Fibroblast of the aortic adventitia (primary cell): ENCODE measurements around the gene VIPR2. TPM values are rescaled to one million over a fixed set of nuclear protein-coding genes. Genes with fewer than 3 reads are reported as not detected.
"Not testable (repeated sequence)": the region's sequence is repeated elsewhere in the genome, so short reads cannot be mapped to it uniquely, and the experiment has no call there.

Experiments
- DNase-seq: peaks from one replicate; pipeline ENCODE4 v3.0.0-alpha.2; 2010; ENCODE audit warnings: low read depth
- H3K4me3 ChIP-seq: 2 replicates; pipeline ENCODE4 v1.5.1; 2011; ENCODE audit warnings: low read depth, mild to moderate bottlenecking, control low read depth, low read length, moderate library complexity
- total RNA-seq: library from RNA; depleted of rRNA; stranded (reverse); fragments of >200 nt; gene quantifications from 2 replicates; pipeline ENCODE4 v1.2.3, GENCODE V29; 2012; ENCODE audit warnings: low replicate concordance
- TF ChIP-seq, protein P1 (sequence below): IDR thresholded peaks from 2 replicates; pipeline ENCODE4 v1.5.1; 2011; ENCODE audit warnings: mild to moderate bottlenecking, low read length, control low read depth, inconsistent platforms; ENCODE audit not compliant: insufficient read depth

The VIPR2 gene
- total RNA-seq, 1 donor, result not detected

DNA sequence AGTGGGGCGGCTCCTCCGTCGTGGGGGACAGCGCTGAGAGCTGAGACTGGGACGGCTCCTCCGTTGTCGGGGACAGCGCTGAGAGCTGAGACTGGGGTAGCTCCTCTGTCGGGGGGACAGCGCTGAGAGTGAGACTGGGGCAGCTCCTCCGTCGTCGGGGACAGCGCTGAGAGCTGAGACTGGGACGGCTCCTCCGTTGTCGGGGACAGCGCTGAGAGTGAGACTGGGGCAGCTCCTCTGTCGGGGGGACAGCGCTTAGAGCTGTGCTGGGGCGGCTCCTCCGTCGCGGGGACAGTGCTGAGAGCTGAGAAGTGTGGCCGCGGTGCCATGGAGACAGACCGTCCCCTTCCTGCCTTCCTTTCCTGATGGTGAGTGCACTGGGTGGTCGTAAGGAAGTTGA is 151.9 kb downstream of the VIPR2 start:
- TF ChIP-seq, protein P1, sequence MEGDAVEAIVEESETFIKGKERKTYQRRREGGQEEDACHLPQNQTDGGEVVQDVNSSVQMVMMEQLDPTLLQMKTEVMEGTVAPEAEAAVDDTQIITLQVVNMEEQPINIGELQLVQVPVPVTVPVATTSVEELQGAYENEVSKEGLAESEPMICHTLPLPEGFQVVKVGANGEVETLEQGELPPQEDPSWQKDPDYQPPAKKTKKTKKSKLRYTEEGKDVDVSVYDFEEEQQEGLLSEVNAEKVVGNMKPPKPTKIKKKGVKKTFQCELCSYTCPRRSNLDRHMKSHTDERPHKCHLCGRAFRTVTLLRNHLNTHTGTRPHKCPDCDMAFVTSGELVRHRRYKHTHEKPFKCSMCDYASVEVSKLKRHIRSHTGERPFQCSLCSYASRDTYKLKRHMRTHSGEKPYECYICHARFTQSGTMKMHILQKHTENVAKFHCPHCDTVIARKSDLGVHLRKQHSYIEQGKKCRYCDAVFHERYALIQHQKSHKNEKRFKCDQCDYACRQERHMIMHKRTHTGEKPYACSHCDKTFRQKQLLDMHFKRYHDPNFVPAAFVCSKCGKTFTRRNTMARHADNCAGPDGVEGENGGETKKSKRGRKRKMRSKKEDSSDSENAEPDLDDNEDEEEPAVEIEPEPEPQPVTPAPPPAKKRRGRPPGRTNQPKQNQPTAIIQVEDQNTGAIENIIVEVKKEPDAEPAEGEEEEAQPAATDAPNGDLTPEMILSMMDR, result no peak
- no peak overlapping the region for H3K4me3 ChIP-seq
- no peak for DNase-seq

DNA sequence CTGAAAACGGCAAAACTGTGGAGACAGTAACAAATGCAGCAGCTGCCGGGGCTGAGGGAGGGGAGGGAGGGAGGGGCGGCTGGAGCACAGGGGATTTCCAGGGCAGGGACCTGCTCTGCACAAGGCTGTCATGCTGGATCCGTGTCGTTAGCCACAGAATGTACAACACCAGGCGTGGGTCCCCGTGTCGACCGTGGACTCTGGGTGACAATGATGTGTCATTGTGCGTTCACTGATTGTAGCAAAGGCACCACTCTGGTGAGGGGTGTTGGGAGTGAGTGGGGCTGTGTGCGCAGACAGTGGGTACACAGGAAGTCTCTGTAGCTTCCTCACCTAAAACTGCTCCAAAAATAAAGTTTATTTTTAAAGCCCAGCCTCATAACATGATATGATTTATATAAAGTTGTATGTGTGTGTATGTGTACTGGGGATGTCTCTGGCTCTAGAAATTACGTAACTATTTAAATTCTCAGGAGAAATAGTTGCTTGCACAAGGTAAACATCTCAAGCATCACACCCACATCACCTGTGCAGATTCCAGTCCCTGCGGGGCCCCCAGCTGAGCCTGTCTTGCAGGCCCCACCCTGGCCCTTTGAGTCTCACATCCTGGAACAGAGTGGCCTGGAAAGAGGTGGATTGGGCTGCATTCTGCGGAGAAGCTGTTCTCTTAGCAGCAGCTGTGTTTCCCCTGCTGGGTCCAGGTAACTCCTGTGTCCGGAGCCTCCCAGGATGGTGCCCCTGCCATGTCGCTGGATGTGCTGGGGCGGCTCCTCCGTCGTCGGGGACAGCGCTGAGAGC is 152.6 kb downstream of the VIPR2 start:
- TF ChIP-seq, protein P1, result no peak
- DNase-seq, result no peak
- H3K4me3 ChIP-seq, result no peak overlapping the region

DNA sequence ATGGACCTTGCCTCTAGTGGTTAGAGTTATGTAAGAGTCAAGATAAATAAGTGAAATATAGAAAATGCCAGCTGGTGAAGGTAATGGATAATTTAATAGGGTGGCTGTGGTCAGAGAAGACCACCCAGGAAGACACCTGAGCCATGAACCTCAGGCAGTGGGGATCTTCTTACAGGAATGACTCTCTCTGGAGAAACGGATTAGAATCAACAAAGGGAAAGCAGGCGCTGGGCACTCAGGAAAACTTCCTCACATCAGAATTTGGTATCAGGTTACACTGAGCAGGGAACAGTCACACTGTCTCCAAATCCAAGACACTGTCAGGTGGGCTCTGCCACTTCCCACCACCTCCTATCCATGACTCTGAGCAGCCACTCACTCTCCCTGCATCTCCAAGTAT is 155.7 kb downstream of the VIPR2 start:
- TF ChIP-seq, protein P1, result no peak
- no peak overlapping the region for H3K4me3 ChIP-seq
- no peak for DNase-seq

DNA sequence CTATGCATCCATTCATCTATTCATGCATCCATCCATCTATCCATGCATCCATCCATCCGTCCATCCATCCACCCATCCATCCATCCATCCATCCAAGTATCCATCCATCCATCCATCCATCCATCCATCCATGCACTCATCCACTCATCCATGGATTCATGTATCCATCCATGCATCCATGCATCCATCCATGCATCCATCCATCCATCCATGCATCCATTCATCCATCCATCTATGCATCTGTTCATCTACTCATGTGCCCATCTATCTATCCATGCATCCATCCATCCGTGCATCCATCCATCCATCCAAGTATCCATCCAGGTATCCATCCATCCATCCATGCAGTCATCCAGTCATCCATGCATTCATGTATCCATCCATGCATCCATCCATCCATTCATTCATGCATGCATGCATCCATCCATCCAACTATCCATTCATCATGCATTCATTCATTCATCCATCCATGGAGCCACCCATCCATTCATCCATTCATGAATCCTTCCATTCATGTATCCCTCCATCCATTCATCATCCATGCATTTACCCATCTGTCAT is 156.3 kb downstream of the VIPR2 start:
- DNase-seq, result no peak
- H3K4me3 ChIP-seq, result no peak overlapping the region
- TF ChIP-seq, protein P1, result no peak

DNA sequence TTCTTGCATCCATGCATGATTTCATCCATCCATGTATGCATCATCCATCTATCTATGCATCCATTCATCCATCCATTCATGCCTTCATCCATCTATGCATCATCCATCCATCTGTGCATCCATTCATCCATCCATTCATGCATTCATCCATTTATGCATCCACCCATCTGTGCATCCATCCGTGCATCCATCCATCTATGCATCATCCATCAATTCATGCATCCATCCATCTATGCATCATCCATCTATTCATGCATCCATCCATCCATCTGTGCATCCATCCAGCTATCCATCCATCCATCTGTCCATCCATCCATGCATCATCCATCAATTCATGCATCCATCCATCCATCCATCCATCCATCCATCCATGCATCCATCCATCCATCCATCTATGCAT is 157.0 kb downstream of the VIPR2 start:
- no peak overlapping the region for H3K4me3 ChIP-seq
- TF ChIP-seq, protein P1, result no peak
- DNase-seq, result no peak

DNA sequence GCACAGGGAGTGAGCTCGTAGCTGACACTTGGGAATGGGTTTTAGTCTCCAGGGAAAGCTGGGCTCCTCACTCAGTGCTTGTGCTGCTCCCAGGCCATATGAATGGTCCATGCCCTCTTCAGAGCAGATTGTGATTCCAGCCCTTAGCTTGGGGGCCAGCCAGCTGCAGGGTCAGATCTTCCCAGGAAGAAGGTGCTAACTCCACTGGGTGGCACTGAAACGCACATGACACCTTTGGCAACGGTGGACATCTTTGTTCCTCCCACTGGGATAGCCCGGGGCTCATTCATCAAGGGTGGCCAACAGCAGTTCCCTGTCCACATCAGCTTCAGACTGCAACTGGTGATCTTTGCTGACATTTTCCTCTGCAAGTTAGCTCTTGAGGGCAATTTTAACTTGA is 159.1 kb downstream of the VIPR2 start:
- TF ChIP-seq, protein P1, result no peak
- no peak overlapping the region for H3K4me3 ChIP-seq
- DNase-seq, result no peak

DNA sequence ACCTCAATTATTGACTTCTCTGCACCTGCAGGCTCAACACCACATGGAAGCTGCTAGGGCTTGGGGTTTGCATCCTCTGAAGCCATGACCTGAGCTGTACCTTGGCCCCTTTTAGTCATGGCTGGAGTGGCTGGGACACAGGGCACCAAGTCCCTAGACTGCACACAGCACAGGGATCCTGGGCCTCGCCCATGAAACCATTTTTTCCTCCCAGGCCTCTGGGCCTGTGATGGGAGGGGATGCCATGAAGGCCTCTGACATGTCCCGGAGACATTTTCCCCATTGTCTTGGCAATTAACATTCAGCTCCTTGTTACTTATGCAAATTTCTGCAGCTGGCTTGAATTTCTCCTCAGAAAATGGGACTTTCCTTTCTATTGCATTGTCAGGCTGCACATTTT is 160.7 kb downstream of the VIPR2 start:
- DNase-seq, H3K4me3 ChIP-seq: not testable (repeated sequence)

DNA sequence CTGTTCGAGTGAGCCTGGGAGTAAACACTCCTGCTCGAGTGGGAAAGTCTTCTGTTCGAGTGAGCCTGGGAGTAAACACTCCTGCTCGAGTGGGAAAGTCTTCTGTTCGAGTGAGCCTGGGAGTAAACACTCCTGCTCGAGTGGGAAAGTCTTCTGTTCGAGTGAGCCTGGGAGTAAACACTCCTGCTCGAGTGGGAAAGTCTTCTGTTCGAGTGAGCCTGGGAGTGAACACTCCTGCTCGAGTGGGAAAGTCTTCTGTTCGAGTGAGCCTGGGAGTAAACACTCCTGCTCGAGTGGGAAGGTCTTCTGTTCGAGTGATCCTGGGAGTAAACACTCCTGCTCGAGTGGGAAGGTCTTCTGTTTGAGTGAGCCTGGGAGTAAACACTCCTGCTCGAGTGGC is 162.6 kb downstream of the VIPR2 start:
- not testable (repeated sequence) for H3K4me3 ChIP-seq, DNase-seq
